ENCODE results near the gene CLPTM1.

The CLPTM1 gene

GRCh38 chr19:44973982-44974735 lies 19.0 kb downstream of the CLPTM1 start:
- Histone ChIP-seq H3K18ac (ENCODE audit: low read length) (no peak overlapping the region), H3K27ac (ENCODE audit: low read depth, low read length) (no peak overlapping the region), H2BK5ac (ENCODE audit: low read length) (no peak overlapping the region), H3K4me1 (ENCODE audit: control insufficient read depth, low read depth, low read length) (no peaks in the 10 kb centered on the region), H3K4ac (ENCODE audit: low read depth, low read length) (no peak overlapping the region), H3K79me2 (ENCODE audit: control insufficient read depth, insufficient read depth, low read length) (no peaks in the 10 kb centered on the region), H3K56ac (ENCODE audit: low read length) (no peak overlapping the region), H4K5ac (ENCODE audit: low read length) (no peak overlapping the region), H3K9ac (ENCODE audit: low read length) (no peak overlapping the region), H2BK120ac (ENCODE audit: low read depth, low read length) (no peak overlapping the region), H4K8ac (ENCODE audit: low read depth, low read length) (no peak overlapping the region), H3K4me2 (ENCODE audit: low read length) (no peak overlapping the region), H3K36me3 (ENCODE audit: control insufficient read depth, insufficient read depth, low read length) (peaks cover 6% of the 10 kb centered on the region), H3K4me3 (ENCODE audit: low read length) (no peak overlapping the region), H3K23ac (ENCODE audit: low read length) (no peak overlapping the region), H3K79me1 (ENCODE audit: low read length) (no peaks in the 10 kb centered on the region), H2BK15ac (replicated peaks; ENCODE audit: low read depth) (no peak overlapping the region), H3K27me3 (ENCODE audit: insufficient read depth, low read length, poor library complexity) (no peaks in the 10 kb centered on the region), H2AK5ac (ENCODE audit: low read length) (no peak overlapping the region)
- DNase-seq = no peak
- no CpG with 5 or more reads among the region's 21 CpGs for WGBS (ENCODE audit: extremely low coverage, insufficient coverage, low lambda C conversion rate)

- Histone ChIP-seq H3K9ac (ENCODE audit: low read length) (no peak overlapping the region), H3K23ac (ENCODE audit: low read length) (no peak overlapping the region), H3K56ac (ENCODE audit: low read length) (no peak overlapping the region), H2BK120ac (ENCODE audit: low read depth, low read length) (no peak overlapping the region), H4K5ac (ENCODE audit: low read length) (no peak overlapping the region), H3K4me1 (ENCODE audit: control insufficient read depth, low read depth, low read length) (no peaks in the 10 kb centered on the region), H3K79me2 (ENCODE audit: control insufficient read depth, insufficient read depth, low read length) (no peaks in the 10 kb centered on the region), H3K4me2 (ENCODE audit: low read length) (no peak overlapping the region), H2AK5ac (ENCODE audit: low read length) (no peak overlapping the region), H2BK15ac (replicated peaks; ENCODE audit: low read depth) (no peak overlapping the region), H4K8ac (ENCODE audit: low read depth, low read length) (no peak overlapping the region), H3K27me3 (ENCODE audit: insufficient read depth, low read length, poor library complexity) (no peaks in the 10 kb centered on the region), H3K4ac (ENCODE audit: low read depth, low read length) (no peak overlapping the region), H3K27ac (ENCODE audit: low read depth, low read length) (no peak overlapping the region), H3K79me1 (ENCODE audit: low read length) (no peaks in the 10 kb centered on the region), H2BK5ac (ENCODE audit: low read length) (no peak overlapping the region), H3K36me3 (ENCODE audit: control insufficient read depth, insufficient read depth, low read length) (peaks cover 10% of the 10 kb centered on the region), H3K4me3 (ENCODE audit: low read length) (no peak overlapping the region), H3K18ac (ENCODE audit: low read length) (no peak overlapping the region)
- no CpG with 5 or more reads among the region's 5 CpGs for WGBS (ENCODE audit: extremely low coverage, insufficient coverage, low lambda C conversion rate)
- DNase-seq = no peak
Measured at GRCh38 chr19:44974857-44975256, 19.7 kb downstream of the CLPTM1 start.

- Histone ChIP-seq H3K4ac (ENCODE audit: low read depth, low read length) (no peak overlapping the region), H3K4me1 (ENCODE audit: control insufficient read depth, low read depth, low read length) (no peaks in the 10 kb centered on the region), H2BK15ac (replicated peaks; ENCODE audit: low read depth) (no peak overlapping the region), H3K9ac (ENCODE audit: low read length) (no peak overlapping the region), H2AK5ac (ENCODE audit: low read length) (no peak overlapping the region), H3K27ac (ENCODE audit: low read depth, low read length) (no peak overlapping the region), H3K56ac (ENCODE audit: low read length) (no peak overlapping the region), H3K36me3 (ENCODE audit: control insufficient read depth, insufficient read depth, low read length) (peaks cover 11% of the 10 kb centered on the region), H3K4me3 (ENCODE audit: low read length) (no peak overlapping the region), H4K5ac (ENCODE audit: low read length) (no peak overlapping the region), H4K8ac (ENCODE audit: low read depth, low read length) (no peak overlapping the region), H2BK120ac (ENCODE audit: low read depth, low read length) (no peak overlapping the region), H3K23ac (ENCODE audit: low read length) (no peak overlapping the region), H3K27me3 (ENCODE audit: insufficient read depth, low read length, poor library complexity) (no peaks in the 10 kb centered on the region), H3K79me2 (ENCODE audit: control insufficient read depth, insufficient read depth, low read length) (no peaks in the 10 kb centered on the region), H3K79me1 (ENCODE audit: low read length) (no peaks in the 10 kb centered on the region), H3K4me2 (ENCODE audit: low read length) (no peak overlapping the region), H3K18ac (ENCODE audit: low read length) (no peak overlapping the region), H2BK5ac (ENCODE audit: low read length) (no peak overlapping the region)
- no peak for DNase-seq
- no CpG with 5 or more reads among the region's 4 CpGs for WGBS (ENCODE audit: extremely low coverage, insufficient coverage, low lambda C conversion rate)
Measured at GRCh38 chr19:44975444-44975843, 20.3 kb downstream of the CLPTM1 start.

- H3K56ac ChIP-seq (ENCODE audit: low read length) = no peak overlapping the region
- no peak overlapping the region for H3K4ac ChIP-seq (ENCODE audit: low read depth, low read length)
- H3K23ac ChIP-seq (ENCODE audit: low read length) = no peak overlapping the region
- H4K8ac ChIP-seq (ENCODE audit: low read depth, low read length) = no peak overlapping the region
- peaks cover 5% of the 10 kb centered on the region for H3K36me3 ChIP-seq (ENCODE audit: control insufficient read depth, insufficient read depth, low read length)
- no peak overlapping the region for H2AK5ac ChIP-seq (ENCODE audit: low read length)
- H2BK5ac ChIP-seq (ENCODE audit: low read length) = no peak overlapping the region
- no peaks in the 10 kb centered on the region for H3K79me1 ChIP-seq (ENCODE audit: low read length)
- H3K79me2 ChIP-seq (ENCODE audit: control insufficient read depth, insufficient read depth, low read length) = no peaks in the 10 kb centered on the region
- H3K18ac ChIP-seq (ENCODE audit: low read length) = no peak overlapping the region
- no peak overlapping the region for H3K27ac ChIP-seq (ENCODE audit: low read depth, low read length)
- H2BK120ac ChIP-seq (ENCODE audit: low read depth, low read length) = no peak overlapping the region
- no peaks in the 10 kb centered on the region for H3K4me1 ChIP-seq (ENCODE audit: control insufficient read depth, low read depth, low read length)
- no peak overlapping the region for H2BK15ac ChIP-seq (replicated peaks; ENCODE audit: low read depth)
- H3K4me3 ChIP-seq (ENCODE audit: low read length) = no peak overlapping the region
- no peaks in the 10 kb centered on the region for H3K27me3 ChIP-seq (ENCODE audit: insufficient read depth, low read length, poor library complexity)
- H4K5ac ChIP-seq (ENCODE audit: low read length) = no peak overlapping the region
- WGBS (ENCODE audit: extremely low coverage, insufficient coverage, low lambda C conversion rate) = no CpG with 5 or more reads among the region's 9 CpGs
- H3K4me2 ChIP-seq (ENCODE audit: low read length) = no peak overlapping the region
- no peak for DNase-seq
- H3K9ac ChIP-seq (ENCODE audit: low read length) = no peak overlapping the region
Measured at GRCh38 chr19:44984005-44984404, 28.8 kb downstream of the CLPTM1 start.

- DNase-seq = no peak
- WGBS (ENCODE audit: extremely low coverage, insufficient coverage, low lambda C conversion rate) = no CpG with 5 or more reads among the region's 4 CpGs
- Histone ChIP-seq H3K4me2 (ENCODE audit: low read length) (no peak overlapping the region), H3K18ac (ENCODE audit: low read length) (no peak overlapping the region), H3K23ac (ENCODE audit: low read length) (no peak overlapping the region), H3K4me1 (ENCODE audit: control insufficient read depth, low read depth, low read length) (no peaks in the 10 kb centered on the region), H3K79me1 (ENCODE audit: low read length) (no peaks in the 10 kb centered on the region), H3K27me3 (ENCODE audit: insufficient read depth, low read length, poor library complexity) (no peaks in the 10 kb centered on the region), H3K56ac (ENCODE audit: low read length) (no peak overlapping the region), H3K4me3 (ENCODE audit: low read length) (no peak overlapping the region), H2BK120ac (ENCODE audit: low read depth, low read length) (no peak overlapping the region), H4K8ac (ENCODE audit: low read depth, low read length) (no peak overlapping the region), H2BK15ac (replicated peaks; ENCODE audit: low read depth) (no peak overlapping the region), H3K36me3 (ENCODE audit: control insufficient read depth, insufficient read depth, low read length) (no peaks in the 10 kb centered on the region), H2BK5ac (ENCODE audit: low read length) (no peak overlapping the region), H3K79me2 (ENCODE audit: control insufficient read depth, insufficient read depth, low read length) (no peaks in the 10 kb centered on the region), H3K9ac (ENCODE audit: low read length) (no peak overlapping the region), H4K5ac (ENCODE audit: low read length) (no peak overlapping the region), H3K4ac (ENCODE audit: low read depth, low read length) (no peak overlapping the region), H3K27ac (ENCODE audit: low read depth, low read length) (no peak overlapping the region), H2AK5ac (ENCODE audit: low read length) (no peak overlapping the region)
Measured at GRCh38 chr19:44985445-44985844, 30.3 kb downstream of the CLPTM1 start.

GRCh38 chr19:44986389-44986788 lies 31.2 kb downstream of the CLPTM1 start:
- H3K79me2 ChIP-seq (ENCODE audit: control insufficient read depth, insufficient read depth, low read length) = no peaks in the 10 kb centered on the region
- no peaks in the 10 kb centered on the region for H3K36me3 ChIP-seq (ENCODE audit: control insufficient read depth, insufficient read depth, low read length)
- H3K23ac ChIP-seq (ENCODE audit: low read length) = no peak overlapping the region
- WGBS (ENCODE audit: extremely low coverage, insufficient coverage, low lambda C conversion rate) = no CpG with 5 or more reads among the region's 7 CpGs
- no peak overlapping the region for H4K5ac ChIP-seq (ENCODE audit: low read length)
- H3K4me3 ChIP-seq (ENCODE audit: low read length) = no peak overlapping the region
- no peak overlapping the region for H3K27ac ChIP-seq (ENCODE audit: low read depth, low read length)
- H2AK5ac ChIP-seq (ENCODE audit: low read length) = no peak overlapping the region
- no peak overlapping the region for H2BK15ac ChIP-seq (replicated peaks; ENCODE audit: low read depth)
- H2BK120ac ChIP-seq (ENCODE audit: low read depth, low read length) = no peak overlapping the region
- no peak overlapping the region for H3K56ac ChIP-seq (ENCODE audit: low read length)
- H3K4ac ChIP-seq (ENCODE audit: low read depth, low read length) = no peak overlapping the region
- no peak overlapping the region for H3K18ac ChIP-seq (ENCODE audit: low read length)
- H3K79me1 ChIP-seq (ENCODE audit: low read length) = no peaks in the 10 kb centered on the region
- no peaks in the 10 kb centered on the region for H3K4me1 ChIP-seq (ENCODE audit: control insufficient read depth, low read depth, low read length)
- DNase-seq = no peak
- H3K9ac ChIP-seq (ENCODE audit: low read length) = no peak overlapping the region
- H3K27me3 ChIP-seq (ENCODE audit: insufficient read depth, low read length, poor library complexity) = no peaks in the 10 kb centered on the region
- no peak overlapping the region for H3K4me2 ChIP-seq (ENCODE audit: low read length)
- H4K8ac ChIP-seq (ENCODE audit: low read depth, low read length) = no peak overlapping the region
- no peak overlapping the region for H2BK5ac ChIP-seq (ENCODE audit: low read length)

Data from mesendoderm (in vitro differentiated cells).